ENCODE measurements around the gene CST9. TPM values are rescaled to one million over a fixed set of nuclear protein-coding genes. Genes with fewer than 3 reads are reported as not detected.

Gene CST9
- total RNA-seq, 3 donors from 2014 or later (not counting 1 experiment from before 2014, with no cell fraction given) = not detected

DNA sequence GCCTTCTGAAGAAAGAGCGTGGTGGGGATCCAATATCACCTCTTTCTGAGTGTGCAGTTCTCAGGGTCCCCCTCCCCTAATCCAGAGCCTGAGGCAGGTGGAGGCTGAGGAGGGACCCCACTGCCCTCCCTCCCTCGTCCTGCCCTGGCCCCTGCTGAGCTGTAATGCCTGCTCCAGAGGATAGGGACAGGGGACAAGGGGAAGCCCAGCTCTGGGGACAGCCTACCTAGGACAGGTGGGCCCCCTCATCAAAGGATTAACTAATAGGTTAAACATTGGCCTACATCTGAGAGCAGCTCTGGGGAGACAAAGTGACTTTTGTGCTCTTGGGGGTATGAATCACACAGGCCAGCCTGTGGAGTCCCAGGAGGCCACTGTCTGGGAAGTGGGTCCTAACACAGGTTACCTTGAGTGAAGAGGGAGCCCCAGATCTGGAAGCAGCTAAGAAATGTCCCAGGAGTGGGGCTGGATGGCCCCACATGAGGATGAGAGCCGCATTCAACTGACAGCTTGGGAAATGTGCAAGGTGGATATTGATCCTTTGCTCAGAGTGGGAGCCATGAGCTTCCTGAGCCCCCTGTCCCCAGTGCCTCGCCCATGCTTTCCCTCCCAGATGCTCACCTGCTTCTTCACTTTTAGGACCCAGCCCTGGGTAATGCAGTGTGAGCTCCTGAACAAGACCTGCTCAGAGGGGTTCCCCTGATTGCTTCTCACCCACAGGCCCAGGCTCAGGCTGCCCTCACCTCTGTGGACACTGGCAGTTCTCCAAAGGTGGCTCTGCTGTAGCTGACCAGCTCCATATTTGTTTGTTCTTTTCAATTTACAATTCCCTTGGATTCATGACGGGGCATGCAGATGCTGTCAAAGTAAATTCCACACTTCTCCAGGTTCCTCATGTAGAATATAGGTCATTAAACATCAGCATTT lies 19.6 kb downstream of the CST9 start:
- no peak overlapping the region for H3K4me3 ChIP-seq (ENCODE audit: low read length)
- H3K36me3 ChIP-seq (ENCODE audit: control insufficient read depth, insufficient read depth, low read length) = no peaks in the 10 kb centered on the region
- no peak overlapping the region for H3K27ac ChIP-seq (ENCODE audit: low read length)
- peaks cover 13 to 17% of the 10 kb centered on the region in 2 donors for H3K27me3 Mint-ChIP-seq (ENCODE audit: low read depth in 2 of 2)
- H3K9me3 ChIP-seq (ENCODE audit: control insufficient read depth, insufficient read depth, low read length) = no peaks in the 10 kb centered on the region
- no peak for DNase-seq
- WGBS (ENCODE audit: insufficient coverage) = 88% methylated on average over 5 of the region's 5 CpGs
- no peaks in the 10 kb centered on the region for H3K9me3 Mint-ChIP-seq
- intact Hi-C loops (cut with micrococcal nuclease) = no loop called here
- H3K27ac Mint-ChIP-seq = no peak overlapping the region
- no peak for TF ChIP-seq CTCF (IDR thresholded peaks at IDR 0.05)
- no peak for ATAC-seq
- peaks cover 3% of the 10 kb centered on the region for H3K27me3 ChIP-seq (ENCODE audit: control insufficient read depth, insufficient read depth, low read length)
- no peaks in the 10 kb centered on the region for H3K36me3 Mint-ChIP-seq
- H3K4me1 ChIP-seq (ENCODE audit: control insufficient read depth, insufficient read depth, low read length) = peaks cover 4% of the 10 kb centered on the region
- no peak overlapping the region for H3K4me3 Mint-ChIP-seq
- H3K4me1 Mint-ChIP-seq = peaks cover 6 to 8% of the 10 kb centered on the region in 2 donors

DNA sequence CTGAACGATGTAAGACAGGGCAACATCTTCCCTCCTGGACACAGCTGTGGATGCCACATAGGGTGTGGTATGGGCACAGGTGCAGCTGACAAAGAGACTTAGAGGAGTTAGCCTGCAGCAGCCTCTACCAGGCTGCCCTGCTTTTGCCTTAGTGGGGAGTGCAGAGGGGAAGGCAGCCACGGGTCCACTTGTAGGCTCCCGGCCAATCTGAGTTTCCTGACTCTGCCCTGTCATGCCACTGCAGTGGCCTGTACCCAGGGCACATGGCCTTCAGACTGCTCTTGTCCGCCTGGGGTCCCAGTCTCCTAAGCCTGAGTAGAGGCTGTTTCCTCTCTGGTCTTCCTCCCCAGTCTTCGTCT lies 20.3 kb downstream of the CST9 start:
- no peak for DNase-seq
- Mint-ChIP-seq H3K27ac (no peak overlapping the region), H3K4me1 (peaks cover 6 to 8% of the 10 kb centered on the region in 2 donors), H3K4me3 (no peak overlapping the region), H3K9me3 (no peaks in the 10 kb centered on the region), H3K27me3 (ENCODE audit: low read depth in 2 of 2) (peaks cover 19 to 21% of the 10 kb centered on the region in 2 donors), H3K36me3 (no peaks in the 10 kb centered on the region)
- no peak overlapping the region for H3K4me3 ChIP-seq (ENCODE audit: low read length)
- H3K36me3 ChIP-seq (ENCODE audit: control insufficient read depth, insufficient read depth, low read length) = no peaks in the 10 kb centered on the region
- WGBS (ENCODE audit: insufficient coverage) = 72% methylated on average over 5 of the region's 5 CpGs
- ATAC-seq = no peak
- no peaks in the 10 kb centered on the region for H3K9me3 ChIP-seq (ENCODE audit: control insufficient read depth, insufficient read depth, low read length)
- no peak overlapping the region for H3K27ac ChIP-seq (ENCODE audit: low read length)
- intact Hi-C loops (cut with micrococcal nuclease) = no loop called here
- no peak for TF ChIP-seq CTCF (IDR thresholded peaks at IDR 0.05)
- peaks cover 3% of the 10 kb centered on the region for H3K27me3 ChIP-seq (ENCODE audit: control insufficient read depth, insufficient read depth, low read length)
- peaks cover 4% of the 10 kb centered on the region for H3K4me1 ChIP-seq (ENCODE audit: control insufficient read depth, insufficient read depth, low read length)

DNA sequence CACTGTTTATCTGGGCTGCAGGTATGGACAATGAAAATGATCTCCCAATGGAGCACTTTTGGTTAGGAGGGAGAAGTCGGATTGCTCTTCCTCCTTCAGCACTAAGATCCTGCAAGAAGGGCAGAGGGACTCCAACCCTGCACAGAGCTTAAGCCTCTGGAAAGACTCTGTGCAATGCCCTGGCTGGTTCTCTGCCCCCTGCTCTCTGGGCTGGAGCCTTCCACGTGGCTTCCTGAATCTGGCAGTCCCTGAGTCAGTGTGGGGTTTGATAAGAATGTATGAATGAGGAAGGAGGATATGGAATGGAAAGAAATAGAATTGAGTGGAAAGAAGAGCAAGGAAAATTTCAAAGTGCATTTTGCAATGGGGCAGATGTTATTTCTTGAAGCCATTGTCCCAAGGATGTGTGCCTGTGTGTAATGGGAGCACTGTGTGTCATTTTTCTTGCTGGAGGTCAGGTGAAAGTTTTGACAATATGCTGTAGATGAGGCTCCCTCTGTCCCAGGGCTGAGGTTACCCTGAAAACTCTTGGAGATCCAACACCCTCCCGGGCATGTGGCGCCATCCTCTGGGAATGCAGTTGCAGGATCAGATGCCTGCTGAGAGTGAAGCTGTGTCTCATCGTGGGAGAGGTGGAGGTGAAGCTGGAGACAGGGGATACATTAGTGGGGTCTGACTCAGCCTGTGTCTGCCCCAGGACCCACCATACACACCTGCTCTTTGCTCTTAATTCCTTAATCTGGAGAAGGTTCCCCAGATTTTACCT lies 21.1 kb downstream of the CST9 start:
- Histone ChIP-seq H3K9me3 (ENCODE audit: control insufficient read depth, insufficient read depth, low read length) (no peaks in the 10 kb centered on the region), H3K36me3 (ENCODE audit: control insufficient read depth, insufficient read depth, low read length) (no peaks in the 10 kb centered on the region), H3K27ac (ENCODE audit: low read length) (no peak overlapping the region), H3K4me3 (ENCODE audit: low read length) (no peak overlapping the region), H3K4me1 (ENCODE audit: control insufficient read depth, insufficient read depth, low read length) (peaks cover 4% of the 10 kb centered on the region), H3K27me3 (ENCODE audit: control insufficient read depth, insufficient read depth, low read length) (peaks cover 3% of the 10 kb centered on the region)
- WGBS (ENCODE audit: insufficient coverage) = 62% methylated on average over 5 of the region's 5 CpGs
- intact Hi-C loops (cut with micrococcal nuclease) = loop anchor here (5.0 kb wide), 1 partner anchor 42 kb away; no protein-coding TSS in a partner anchor
- ATAC-seq (no peak), DNase-seq (no peak)
- H3K4me3 Mint-ChIP-seq = no peak overlapping the region
- peaks cover 6 to 8% of the 10 kb centered on the region in 2 donors for H3K4me1 Mint-ChIP-seq
- H3K27me3 Mint-ChIP-seq (ENCODE audit: low read depth in 2 of 2) = peaks cover 20 to 22% of the 10 kb centered on the region in 2 donors
- no peak for TF ChIP-seq CTCF (IDR thresholded peaks at IDR 0.05)
- no peak overlapping the region for H3K27ac Mint-ChIP-seq
- H3K36me3 Mint-ChIP-seq = no peaks in the 10 kb centered on the region
- H3K9me3 Mint-ChIP-seq = no peaks in the 10 kb centered on the region
